Small intestine (tissue), 7 donors: ENCODE measurements around the gene GALNT17. TPM values are rescaled to one million over a fixed set of nuclear protein-coding genes. Genes with fewer than 3 reads are reported as not detected.
A peak's percentile ranks its signal among the peaks of the same experiment; 100 is the strongest.
"Not testable (repeated sequence)": the region's sequence is repeated elsewhere in the genome, so short reads cannot be mapped to it uniquely, and the experiment has no call there.

Source experiments
- DNase-seq, 2 donors: peaks; one replicate each; pipeline versions ENCODE4 v3.0.0 to v3.0.0-alpha.2; 2013
- FAIRE-seq: peaks from 2 replicates; lab custom pipeline; 2012; peaks lifted over from hg19 to GRCh38; lab: Jason Lieb, UNC
- H3K27ac ChIP-seq, 3 donors: one replicate each; pipeline ENCODE4 v1.5.1; 2013; ENCODE audit warnings: low read length in 2 of 3, mild to moderate bottlenecking in 2 of 3, control low read depth in 1 of 3, inconsistent platforms in 1 of 3, low read depth in 1 of 3, moderate library complexity in 1 of 3
- H3K27me3 ChIP-seq, 3 donors: one replicate each; pipeline ENCODE4 v1.6.1; 2013; ENCODE audit warnings: low read length in 3 of 3, inconsistent platforms in 1 of 3; ENCODE audit not compliant: control insufficient read depth in 3 of 3, insufficient read depth in 3 of 3
- H3K36me3 ChIP-seq, 3 donors: one replicate each; pipeline ENCODE4 v1.6.1; 2013; ENCODE audit warnings: low read length in 3 of 3, inconsistent platforms in 1 of 3, low read depth in 1 of 3, mild to moderate bottlenecking in 1 of 3, moderate library complexity in 1 of 3; ENCODE audit not compliant: control insufficient read depth in 3 of 3, insufficient read depth in 2 of 3
- H3K4me1 ChIP-seq, 3 donors: one replicate each; pipeline ENCODE4 v1.6.1; 2013; ENCODE audit warnings: low read length in 2 of 3, inconsistent platforms in 1 of 3, low read depth in 1 of 3, mild to moderate bottlenecking in 1 of 3, moderate library complexity in 1 of 3; ENCODE audit not compliant: control insufficient read depth in 3 of 3, insufficient read depth in 2 of 3
- H3K4me3 ChIP-seq, 3 donors: one replicate each; pipeline ENCODE4 v1.5.1; 2013; ENCODE audit warnings: low read length in 3 of 3, control low read depth in 1 of 3, inconsistent platforms in 1 of 3, low read depth in 1 of 3, mild to moderate bottlenecking in 1 of 3, moderate library complexity in 1 of 3
- H3K9me3 ChIP-seq, 2 donors: one replicate each; pipeline ENCODE4 v1.6.1; 2013; ENCODE audit warnings: low read depth in 1 of 2, low read length in 1 of 2; ENCODE audit not compliant: control insufficient read depth in 2 of 2, insufficient read depth in 1 of 2
- WGBS, 3 donors: extraction: QIAGEN DNeasy Blood & Tissue Kit; methylation state at CpG; one replicate each; pipeline ENCODE4 v1.1.7; 2013; 5-methylcytosine and 5-hydroxymethylcytosine counted together
- polyA plus RNA-seq, 4 donors: library from polyadenylated mRNA; stranded (reverse) in 3 of 4; unstranded in 1 of 4; fragments of 200-250 nt in 3 of 4; fragments of 120-200 nt in 1 of 4; gene quantifications; one replicate each; pipeline versions ENCODE4 v1.2.1 to v1.2.3, GENCODE V29; 2013
- donor health status: healthy with polysubstance abuse.
- donor health status: control.
- donor health status: control.
- donor health status: Bipolar disorder and iron deficiency.
- donor health status: healthy.

Gene GALNT17
- polyA plus RNA-seq, 4 donors, result 0.34 to 2.9 (median 0.54) TPM; not detected in 1

- H3K36me3 ChIP-seq, result no peaks in the 10 kb centered on the region
- no peak overlapping the region for H3K4me3 ChIP-seq
- peaks cover 0 to 5% (median 0%) of the 10 kb centered on the region in 3 donors for H3K4me1 ChIP-seq
- H3K27me3 ChIP-seq, result no peaks in the 10 kb centered on the region
- no peaks in the 10 kb centered on the region for H3K9me3 ChIP-seq
- DNase-seq, result peak in 1 of 2 donors; percentile 47
- 58 to 67% (median 64%) methylated on average over 4 of the region's 4 CpGs for WGBS, 3 donors
- no peak for FAIRE-seq
- no peak overlapping the region for H3K27ac ChIP-seq
Measured at GRCh38 chr7:71636329-71636728, 504.4 kb downstream of the GALNT17 start.

GRCh38 chr7:71637578-71637977, 505.6 kb downstream of the GALNT17 start:
- peaks cover 0 to 5% (median 0%) of the 10 kb centered on the region in 3 donors for H3K4me1 ChIP-seq
- FAIRE-seq (no peak), DNase-seq (no peak)
- no peaks in the 10 kb centered on the region for H3K9me3 ChIP-seq
- H3K4me3 ChIP-seq, result no peak overlapping the region
- no peak overlapping the region for H3K27ac ChIP-seq
- H3K36me3 ChIP-seq, result no peaks in the 10 kb centered on the region
- 81 to 91% (median 86%) methylated on average over 6 of the region's 6 CpGs for WGBS, 3 donors
- H3K27me3 ChIP-seq, result no peaks in the 10 kb centered on the region

- WGBS, 3 donors, result 53 to 74% (median 60%) methylated on average over 1 of the region's 1 CpG
Measured at GRCh38 chr7:71638108-71638507, 506.2 kb downstream of the GALNT17 start.

DNA sequence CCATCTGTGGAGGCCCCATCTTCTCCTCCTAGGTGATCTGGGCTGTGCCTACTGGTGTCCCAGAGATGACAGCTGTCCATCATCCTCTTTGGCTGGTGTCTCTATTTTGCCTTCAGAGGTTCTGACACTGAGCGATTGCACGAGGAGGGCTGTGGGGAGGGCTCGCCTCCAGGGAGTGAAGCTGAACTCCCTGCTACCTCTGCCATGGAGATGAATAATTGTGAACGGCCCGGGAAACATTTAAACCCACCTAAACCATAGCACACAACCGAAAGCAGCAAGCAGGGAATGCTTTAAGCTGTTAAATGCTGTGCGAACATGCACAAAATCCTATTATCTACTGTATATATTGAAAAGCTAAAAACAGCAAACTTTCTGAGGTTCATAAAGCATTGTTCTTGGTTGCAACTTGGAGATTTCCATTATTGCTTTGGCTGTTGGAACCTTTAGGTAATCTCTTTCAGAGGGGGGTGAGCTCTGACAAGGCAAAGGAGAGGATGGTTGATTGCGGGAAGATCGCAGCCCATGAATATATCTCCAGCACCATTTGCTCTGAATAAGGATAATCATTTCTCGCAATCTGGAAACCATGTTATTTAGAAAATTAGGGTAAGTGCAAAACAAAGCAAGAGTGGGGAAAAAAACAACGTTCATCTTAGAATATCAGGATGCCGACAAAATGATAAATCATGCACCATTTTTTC, 507.6 kb downstream of the GALNT17 start:
- no peaks in the 10 kb centered on the region for H3K36me3 ChIP-seq
- H3K27ac ChIP-seq, result no peak overlapping the region
- no peaks in the 10 kb centered on the region for H3K9me3 ChIP-seq
- no peaks in the 10 kb centered on the region for H3K27me3 ChIP-seq
- WGBS, 3 donors, result 80 to 85% (median 84%) methylated on average over 12 of the region's 12 CpGs
- no peak overlapping the region for H3K4me3 ChIP-seq
- no peak for FAIRE-seq
- H3K4me1 ChIP-seq, result peaks cover 0 to 2% (median 0%) of the 10 kb centered on the region in 3 donors
- no peak for DNase-seq

More at GRCh38 chr7:71638108-71638507, 506.2 kb downstream of the GALNT17 start:
- Histone ChIP-seq H3K9me3 (no peaks in the 10 kb centered on the region), H3K4me1 (peaks cover 0 to 4% (median 0%) of the 10 kb centered on the region in 3 donors), H3K27ac (no peak overlapping the region), H3K27me3 (no peaks in the 10 kb centered on the region), H3K4me3 (no peak overlapping the region), H3K36me3 (no peaks in the 10 kb centered on the region)
- DNase-seq (no peak), FAIRE-seq (no peak)

DNA sequence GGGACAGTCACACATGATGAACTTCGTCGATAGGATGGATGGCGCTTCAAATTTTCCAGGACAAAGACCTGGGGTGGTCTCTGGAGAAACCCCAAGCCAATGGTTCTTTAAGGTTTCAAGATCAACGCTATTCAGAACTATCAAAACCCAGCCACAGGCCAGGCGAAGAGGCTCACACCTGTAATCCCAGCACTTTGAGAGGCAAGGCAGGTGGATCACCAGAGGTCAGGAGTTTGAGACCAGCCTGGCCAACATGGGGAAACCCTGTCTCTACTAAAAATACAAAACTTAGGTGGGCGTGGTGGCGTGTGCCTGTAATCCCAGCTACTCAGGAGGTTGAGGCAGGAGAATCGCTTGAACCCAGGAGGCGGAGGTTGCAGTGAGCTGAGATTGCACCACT, 511.1 kb downstream of the GALNT17 start:
- not testable (repeated sequence) for H3K36me3 ChIP-seq, H3K27me3 ChIP-seq, DNase-seq, FAIRE-seq, H3K27ac ChIP-seq, H3K9me3 ChIP-seq, H3K4me1 ChIP-seq, H3K4me3 ChIP-seq
- WGBS, 3 donors, result 81 to 92% (median 88%) methylated on average over 9 of the region's 9 CpGs

DNA sequence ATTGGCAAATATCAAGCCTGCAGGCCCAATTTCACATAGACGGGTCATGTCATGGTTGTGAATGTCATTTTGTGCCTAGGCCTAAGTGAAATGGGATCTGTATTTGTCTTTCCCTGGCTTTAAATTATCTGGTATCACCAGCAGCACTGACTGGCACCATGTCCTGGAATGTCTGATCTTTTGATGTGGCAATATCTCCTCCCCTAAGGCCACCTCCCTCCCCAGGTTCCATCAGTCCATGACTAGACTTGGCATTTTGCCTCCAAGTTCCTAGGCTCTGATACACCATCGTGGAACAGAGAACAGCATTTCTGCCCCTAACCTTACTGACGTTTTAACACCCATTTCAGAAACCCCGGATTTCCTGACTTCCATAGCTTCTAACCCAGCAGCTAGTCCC, 513.9 kb downstream of the GALNT17 start:
- Histone ChIP-seq H3K9me3 (peaks cover 1 to 24% of the 10 kb centered on the region in 2 donors), H3K27ac (no peak overlapping the region), H3K4me1 (no peaks in the 10 kb centered on the region), H3K36me3 (no peaks in the 10 kb centered on the region), H3K27me3 (no peaks in the 10 kb centered on the region), H3K4me3 (no peak overlapping the region)
- DNase-seq (no peak), FAIRE-seq (no peak)
- WGBS, 3 donors, result 77 to 83% (median 82%) methylated on average over 4 of the region's 4 CpGs

GRCh38 chr7:71649812-71650211, 517.9 kb downstream of the GALNT17 start:
- Histone ChIP-seq H3K9me3 (peaks cover 1 to 23% of the 10 kb centered on the region in 2 donors), H3K27me3 (no peaks in the 10 kb centered on the region), H3K4me3 (no peak overlapping the region), H3K4me1 (no peaks in the 10 kb centered on the region), H3K27ac (no peak overlapping the region), H3K36me3 (no peaks in the 10 kb centered on the region)
- no peak for FAIRE-seq
- 17 to 57% (median 48%) methylated on average over 1 of the region's 1 CpG for WGBS, 3 donors
- DNase-seq, result no peak

GRCh38 chr7:71650653-71651337, 518.9 kb downstream of the GALNT17 start:
- no peak overlapping the region for H3K27ac ChIP-seq
- H3K9me3 ChIP-seq, result peaks cover 1 to 20% of the 10 kb centered on the region in 2 donors
- WGBS, 3 donors, result 46 to 64% (median 49%) methylated on average over 2 of the region's 2 CpGs
- FAIRE-seq (no peak), DNase-seq (no peak)
- no peaks in the 10 kb centered on the region for H3K36me3 ChIP-seq
- H3K4me1 ChIP-seq, result no peaks in the 10 kb centered on the region
- no peaks in the 10 kb centered on the region for H3K27me3 ChIP-seq
- H3K4me3 ChIP-seq, result no peak overlapping the region
